Stomach (tissue), 4 donors: Measurements from ENCODE around the gene TGDS.

Source experiments
- POLR2A ChIP-seq, 4 donors: fragments of 450-650 bp; IDR thresholded peaks; one replicate each; pipeline ENCODE4 v1.6.1; 2016; ENCODE audit warnings: antibody characterized with exemption in 4 of 4, control low read depth in 2 of 4, mild to moderate bottlenecking in 1 of 4, moderate library complexity in 1 of 4
- POLR2AphosphoS5 ChIP-seq, 3 donors: sonication (generic); formaldehyde crosslinking; IDR thresholded peaks; one replicate each; pipeline ENCODE4 v1.6.1; 2016; ENCODE audit warnings: antibody characterized with exemption in 3 of 3

- TF ChIP-seq POLR2AphosphoS5 (IDR thresholded peaks at IDR 0.05) (no peak), POLR2A (IDR thresholded peaks at IDR 0.05) (no peak)
These were observed 12.0 kb upstream of the TGDS start for GRCh38 chr13:94607939-94608338.
